OCI-LY3 (cell line): ENCODE results near the gene MUC21.

Source experiments
- H2AFZ ChIP-seq: fragments of 200-600, 300-600 bp; shearing (Covaris generic); 2 replicates; pipeline ENCODE4 v1.6.0; 2014; ENCODE audit warnings: antibody characterized with exemption, low read depth, low read length
- H3K27ac ChIP-seq: fragments of 200-600, 300-600 bp; sonication (generic); 2 replicates; pipeline ENCODE4 v1.5.1; 2014; ENCODE audit warnings: mild to moderate bottlenecking, low read length, moderate library complexity, mixed read lengths
- H3K27me3 ChIP-seq: fragments of 200-600, 300-600 bp; sonication (generic); 2 replicates; pipeline ENCODE4 v1.6.1; 2014; ENCODE audit warnings: low read depth, low read length, mixed read lengths
- H3K36me3 ChIP-seq: fragments of 200-600, 300-600 bp; sonication (generic); replicated peaks from 2 replicates; pipeline ENCODE3; 2014; ENCODE audit warnings: low read depth, low read length, mixed read lengths
- H3K4me1 ChIP-seq: fragments of 300-600, 200-600 bp; sonication (generic); 2 replicates; pipeline ENCODE4 v1.6.1; 2014; ENCODE audit warnings: low read length, mixed read lengths
- H3K4me2 ChIP-seq: fragments of 200-600, 300-600 bp; sonication (generic); 2 replicates; pipeline ENCODE4 v1.6.1; 2014; ENCODE audit warnings: low read length, mixed read lengths
- H3K4me3 ChIP-seq: fragments of 300-600, 200-600 bp; sonication (generic); 2 replicates; pipeline ENCODE4 v1.5.1; 2014; ENCODE audit warnings: antibody characterized with exemption, mild to moderate bottlenecking, low read length, moderate library complexity
- H3K79me2 ChIP-seq: fragments of 300-600, 200-600 bp; shearing (Covaris generic); 2 replicates; pipeline ENCODE4 v1.6.1; 2014; ENCODE audit warnings: mild to moderate bottlenecking, low read length, mixed read lengths
- H3K9ac ChIP-seq: fragments of 300-600, 200-600 bp; shearing (Covaris generic); 2 replicates; pipeline ENCODE4 v1.6.0; 2014; ENCODE audit warnings: mild to moderate bottlenecking, low read length, moderate library complexity
- H3K9me3 ChIP-seq: fragments of 200-600, 300-600 bp; shearing (Covaris generic); 2 replicates; pipeline ENCODE4 v1.6.1; 2014; ENCODE audit warnings: low read length, mixed read lengths; ENCODE audit not compliant: insufficient read depth
- H4K20me1 ChIP-seq: fragments of 200-600, 300-600 bp; sonication (generic); 2 replicates; pipeline ENCODE4 v1.6.1; 2016; ENCODE audit warnings: low read length, mixed read lengths; ENCODE audit not compliant: insufficient read depth
- EZH2phosphoT487 ChIP-seq: fragments of 200-600 bp; shearing (Covaris generic); IDR thresholded peaks from 2 replicates; pipeline ENCODE4 v1.6.1; 2018; ENCODE audit warnings: antibody characterized with exemption, mixed run types, low read depth
- TF ChIP-seq, protein P1 (sequence below): fragments of 200-600, 300-600 bp; sonication (generic); IDR thresholded peaks from 2 replicates; pipeline ENCODE4 v1.5.1; 2014; ENCODE audit warnings: antibody characterized with exemption, low read length, low read depth

The MUC21 gene

DNA sequence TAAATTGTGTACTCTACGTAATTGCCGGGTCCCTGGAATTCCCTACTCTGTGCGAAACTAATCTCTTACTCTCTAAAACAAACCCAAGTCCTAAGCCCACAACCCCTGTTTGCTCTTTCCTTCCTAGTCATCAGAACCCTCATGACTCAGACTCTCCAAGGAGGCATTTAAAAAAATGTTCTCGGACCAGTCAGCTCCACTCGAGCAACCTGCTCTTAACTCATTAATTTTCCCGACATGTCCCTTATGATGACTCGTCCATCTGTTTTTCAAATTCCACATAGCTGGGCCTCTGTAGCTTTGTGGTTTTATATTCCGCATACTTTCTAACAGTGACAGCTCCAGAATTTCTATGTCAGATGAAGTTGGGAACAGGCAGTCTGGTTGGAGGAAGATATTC, 24.2 kb downstream of the MUC21 start:
- TF ChIP-seq, protein P1, sequence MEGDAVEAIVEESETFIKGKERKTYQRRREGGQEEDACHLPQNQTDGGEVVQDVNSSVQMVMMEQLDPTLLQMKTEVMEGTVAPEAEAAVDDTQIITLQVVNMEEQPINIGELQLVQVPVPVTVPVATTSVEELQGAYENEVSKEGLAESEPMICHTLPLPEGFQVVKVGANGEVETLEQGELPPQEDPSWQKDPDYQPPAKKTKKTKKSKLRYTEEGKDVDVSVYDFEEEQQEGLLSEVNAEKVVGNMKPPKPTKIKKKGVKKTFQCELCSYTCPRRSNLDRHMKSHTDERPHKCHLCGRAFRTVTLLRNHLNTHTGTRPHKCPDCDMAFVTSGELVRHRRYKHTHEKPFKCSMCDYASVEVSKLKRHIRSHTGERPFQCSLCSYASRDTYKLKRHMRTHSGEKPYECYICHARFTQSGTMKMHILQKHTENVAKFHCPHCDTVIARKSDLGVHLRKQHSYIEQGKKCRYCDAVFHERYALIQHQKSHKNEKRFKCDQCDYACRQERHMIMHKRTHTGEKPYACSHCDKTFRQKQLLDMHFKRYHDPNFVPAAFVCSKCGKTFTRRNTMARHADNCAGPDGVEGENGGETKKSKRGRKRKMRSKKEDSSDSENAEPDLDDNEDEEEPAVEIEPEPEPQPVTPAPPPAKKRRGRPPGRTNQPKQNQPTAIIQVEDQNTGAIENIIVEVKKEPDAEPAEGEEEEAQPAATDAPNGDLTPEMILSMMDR, result no peak
- TF ChIP-seq EZH2phosphoT487, result no peak
- Histone ChIP-seq H3K27ac (no peak overlapping the region), H3K27me3 (0 out of 2 replicates have a peak, but pooled peaks cover 3% of the 10 kb centered on the region), H3K79me2 (no peaks in the 10 kb centered on the region), H2AFZ (no peak overlapping the region), H3K36me3 (no peaks in the 10 kb centered on the region), H4K20me1 (no peaks in the 10 kb centered on the region), H3K9me3 (no peaks in the 10 kb centered on the region), H3K4me3 (no peak overlapping the region), H3K4me2 (no peak overlapping the region), H3K4me1 (no peaks in the 10 kb centered on the region), H3K9ac (no peak overlapping the region)

DNA sequence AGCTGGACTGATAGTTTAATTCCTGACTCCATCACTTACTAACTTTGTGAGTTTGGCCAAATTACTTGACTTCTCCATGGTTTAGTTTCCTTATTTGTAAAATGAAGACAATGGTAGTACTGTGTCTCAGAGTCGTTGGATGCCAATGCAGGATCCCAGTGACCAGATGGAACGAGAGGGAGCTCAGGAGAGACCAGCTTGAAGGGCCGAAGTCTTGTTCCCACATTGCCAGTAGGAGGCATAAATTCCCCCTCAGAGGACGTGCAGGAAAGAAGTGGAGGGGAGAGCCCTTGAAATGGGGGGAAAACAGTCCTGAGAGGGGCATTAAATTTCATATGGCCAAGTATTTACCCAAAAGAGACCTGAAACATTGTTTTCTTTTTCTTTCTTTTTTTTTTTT, 24.6 kb downstream of the MUC21 start:
- 0 out of 2 replicates have a peak, but pooled peaks cover 3% of the 10 kb centered on the region for H3K27me3 ChIP-seq
- H4K20me1 ChIP-seq, result no peaks in the 10 kb centered on the region
- no peaks in the 10 kb centered on the region for H3K79me2 ChIP-seq
- H3K9ac ChIP-seq, result no peak overlapping the region
- H3K27ac ChIP-seq, result no peak overlapping the region
- no peak overlapping the region for H3K4me3 ChIP-seq
- H2AFZ ChIP-seq, result no peak overlapping the region
- H3K4me1 ChIP-seq, result no peaks in the 10 kb centered on the region
- no peak overlapping the region for H3K4me2 ChIP-seq
- TF ChIP-seq, protein P1, result no peak
- no peak for TF ChIP-seq EZH2phosphoT487
- no peaks in the 10 kb centered on the region for H3K9me3 ChIP-seq
- H3K36me3 ChIP-seq, result no peaks in the 10 kb centered on the region

DNA sequence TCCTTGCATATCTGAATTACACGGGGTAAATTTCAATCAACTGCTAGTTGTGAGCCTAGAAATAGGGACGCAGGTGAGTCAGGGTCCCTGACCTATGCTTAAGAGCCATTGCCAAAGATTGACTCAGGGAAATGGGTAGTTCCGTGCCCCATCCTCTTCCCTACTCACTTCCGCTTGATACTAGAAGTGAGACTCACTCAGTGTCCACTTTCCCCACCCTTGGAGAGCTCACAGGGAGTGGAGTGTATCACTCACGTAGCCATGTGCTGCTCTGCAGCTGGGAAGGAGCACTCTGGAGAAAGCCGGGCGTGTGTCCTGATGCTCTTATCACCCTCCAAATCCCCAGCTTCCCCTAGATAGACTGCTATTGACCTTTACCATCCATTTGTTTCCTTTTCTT, 26.2 kb downstream of the MUC21 start:
- H3K4me1 ChIP-seq, result no peaks in the 10 kb centered on the region
- H3K27ac ChIP-seq, result no peak overlapping the region
- no peak overlapping the region for H3K4me2 ChIP-seq
- no peak for TF ChIP-seq EZH2phosphoT487
- TF ChIP-seq, protein P1, result no peak
- H3K36me3 ChIP-seq, result no peaks in the 10 kb centered on the region
- H4K20me1 ChIP-seq, result no peaks in the 10 kb centered on the region
- 0 out of 2 replicates have a peak, but pooled peaks cover 5% of the 10 kb centered on the region for H3K27me3 ChIP-seq
- no peaks in the 10 kb centered on the region for H3K9me3 ChIP-seq
- no peaks in the 10 kb centered on the region for H3K79me2 ChIP-seq
- H3K4me3 ChIP-seq, result no peak overlapping the region
- H3K9ac ChIP-seq, result no peak overlapping the region
- no peak overlapping the region for H2AFZ ChIP-seq

DNA sequence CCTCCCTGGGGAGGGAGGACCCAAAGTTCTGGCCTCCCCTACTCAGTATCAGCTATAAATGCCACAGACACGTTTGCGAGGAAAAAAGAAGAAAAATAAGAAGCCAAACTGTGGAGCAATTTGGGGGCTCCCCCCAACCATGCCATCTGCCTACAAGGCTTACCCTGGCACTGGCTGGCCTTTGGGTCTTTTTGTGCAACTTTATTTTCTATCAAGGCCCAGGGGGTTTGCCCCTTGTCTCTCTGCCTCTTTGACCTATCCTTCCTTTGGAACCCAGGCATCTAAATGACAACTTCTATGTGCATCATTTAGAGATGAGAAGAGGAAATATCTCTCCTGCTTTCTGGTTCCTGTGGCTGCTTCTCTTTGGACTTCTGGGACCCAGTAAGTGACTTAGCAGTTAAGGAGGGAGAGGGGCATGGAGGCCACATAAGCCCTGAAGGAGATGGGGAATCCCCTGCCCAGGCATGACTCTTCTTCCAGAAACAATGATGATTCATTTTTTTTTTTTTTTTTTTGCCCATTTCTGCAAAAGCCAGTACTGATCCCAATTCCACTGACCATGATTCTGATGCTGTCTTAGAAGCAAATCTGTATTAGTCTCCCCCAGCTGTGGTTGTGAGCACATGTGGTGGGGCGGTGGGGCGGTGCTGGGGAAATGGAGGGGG, 27.0 kb downstream of the MUC21 start, which contains the start of gene MUC22:
Gene MUC22 (plus strand): TSS at position 82 of the 668 bp plus-strand sequence. CDS start 233 bp downstream, at position 315.
- Histone ChIP-seq H3K4me1 (no peaks in the 10 kb centered on the region), H4K20me1 (no peaks in the 10 kb centered on the region), H2AFZ (no peak within 1 kb of the TSS), H3K9ac (no peak within 1 kb of the TSS), H3K4me2 (no peak within 1 kb of the TSS), H3K27me3 (0 out of 2 replicates have a peak, but pooled peaks cover 5% of the 10 kb centered on the region), H3K9me3 (no peaks in the 10 kb centered on the region), H3K79me2 (no peaks in the 10 kb centered on the region), H3K4me3 (no peak within 1 kb of the TSS), H3K27ac (no peak within 1 kb of the TSS), H3K36me3 (no peaks in the 10 kb centered on the region)
- TF ChIP-seq, protein P1, result no peak
- no peak for TF ChIP-seq EZH2phosphoT487
